NCI-H2029 (cell line): ENCODE measurements around the gene STX19.
"Not testable (repeated sequence)": the region's sequence is repeated elsewhere in the genome, so short reads cannot be mapped to it uniquely, and the experiment has no call there.

Source experiments
- DNase-seq: peaks from one replicate; lab custom pipeline; 2025; lab: John Stamatoyannopoulos, UW

Gene STX19

GRCh38 chr3:93973131-93974126 lies 55.0 kb downstream of the STX19 start, which contains the start of gene PROS1:
TSS of gene PROS1 (minus strand) at chr3:93973896. CDS start at chr3:93973749, 147 bp downstream.
- peak; percentile 27 for DNase-seq

- no peak for DNase-seq
Measured at GRCh38 chr3:93969997-93970396, 58.4 kb downstream of the STX19 start.

GRCh38 chr3:93969443-93969842 lies 59.0 kb downstream of the STX19 start:
- no peak for DNase-seq

GRCh38 chr3:93965106-93965505 lies 63.3 kb downstream of the STX19 start:
- DNase-seq, result not testable (repeated sequence)
